ENCODE results near the gene ARAP1.

DNA sequence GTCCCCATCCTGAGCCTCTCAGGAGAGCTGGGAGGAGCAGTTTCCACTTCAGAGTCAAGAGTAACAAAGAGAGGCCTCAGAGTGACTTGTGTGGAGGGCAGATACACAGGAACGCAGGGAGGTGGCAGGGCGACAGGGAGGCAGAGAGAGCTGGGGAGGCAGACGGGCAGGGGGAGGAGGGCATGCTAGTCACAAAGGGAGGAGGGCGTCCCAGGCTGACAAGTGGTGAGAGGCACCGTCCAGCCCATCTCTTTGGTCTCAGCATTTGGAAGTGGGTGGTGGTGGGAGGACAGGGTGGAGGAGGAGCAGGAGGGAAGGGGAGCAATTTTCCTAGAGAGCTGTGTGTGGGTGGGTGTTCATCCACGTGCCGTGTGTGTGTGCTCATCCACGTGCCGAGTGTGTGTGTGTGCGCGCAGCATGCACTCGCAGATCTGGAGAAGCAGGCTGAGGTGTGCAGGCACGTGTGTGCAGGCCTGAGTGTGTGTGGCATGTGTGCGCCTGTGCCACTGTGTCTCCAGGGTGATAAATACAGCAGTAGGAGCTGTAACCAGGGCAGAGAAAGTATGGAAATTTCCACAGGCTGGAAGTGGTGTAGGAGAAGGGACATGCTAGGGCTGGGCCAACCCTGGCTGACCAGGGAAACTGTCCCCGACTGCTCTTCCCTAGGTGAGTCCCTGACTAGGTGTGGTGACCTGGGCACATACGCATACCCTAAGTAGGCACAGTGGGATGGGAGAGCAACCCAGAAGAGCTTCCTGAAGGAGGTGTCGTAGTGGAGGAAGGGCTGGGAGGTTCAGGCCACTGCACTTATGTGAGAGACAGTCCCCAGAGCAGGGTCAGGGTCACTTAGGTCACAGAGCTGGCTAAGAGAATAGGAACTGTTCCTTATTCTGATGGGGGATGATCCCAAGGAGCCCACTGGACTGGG, 70.7 kb downstream of the ARAP1 start:
- TF ChIP-seq, protein P1, sequence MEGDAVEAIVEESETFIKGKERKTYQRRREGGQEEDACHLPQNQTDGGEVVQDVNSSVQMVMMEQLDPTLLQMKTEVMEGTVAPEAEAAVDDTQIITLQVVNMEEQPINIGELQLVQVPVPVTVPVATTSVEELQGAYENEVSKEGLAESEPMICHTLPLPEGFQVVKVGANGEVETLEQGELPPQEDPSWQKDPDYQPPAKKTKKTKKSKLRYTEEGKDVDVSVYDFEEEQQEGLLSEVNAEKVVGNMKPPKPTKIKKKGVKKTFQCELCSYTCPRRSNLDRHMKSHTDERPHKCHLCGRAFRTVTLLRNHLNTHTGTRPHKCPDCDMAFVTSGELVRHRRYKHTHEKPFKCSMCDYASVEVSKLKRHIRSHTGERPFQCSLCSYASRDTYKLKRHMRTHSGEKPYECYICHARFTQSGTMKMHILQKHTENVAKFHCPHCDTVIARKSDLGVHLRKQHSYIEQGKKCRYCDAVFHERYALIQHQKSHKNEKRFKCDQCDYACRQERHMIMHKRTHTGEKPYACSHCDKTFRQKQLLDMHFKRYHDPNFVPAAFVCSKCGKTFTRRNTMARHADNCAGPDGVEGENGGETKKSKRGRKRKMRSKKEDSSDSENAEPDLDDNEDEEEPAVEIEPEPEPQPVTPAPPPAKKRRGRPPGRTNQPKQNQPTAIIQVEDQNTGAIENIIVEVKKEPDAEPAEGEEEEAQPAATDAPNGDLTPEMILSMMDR (IDR thresholded peaks at IDR 0.05): no peak
- no peak for TF ChIP-seq POLR2A (IDR thresholded peaks at IDR 0.05)
- TF ChIP-seq EP300 (IDR thresholded peaks at IDR 0.05): no peak
- TF ChIP-seq POLR2AphosphoS5 (IDR thresholded peaks at IDR 0.05): no peak

All from suprapubic skin (tissue), 4 donors.